Measurements from ENCODE around the gene EGFR.

DNA sequence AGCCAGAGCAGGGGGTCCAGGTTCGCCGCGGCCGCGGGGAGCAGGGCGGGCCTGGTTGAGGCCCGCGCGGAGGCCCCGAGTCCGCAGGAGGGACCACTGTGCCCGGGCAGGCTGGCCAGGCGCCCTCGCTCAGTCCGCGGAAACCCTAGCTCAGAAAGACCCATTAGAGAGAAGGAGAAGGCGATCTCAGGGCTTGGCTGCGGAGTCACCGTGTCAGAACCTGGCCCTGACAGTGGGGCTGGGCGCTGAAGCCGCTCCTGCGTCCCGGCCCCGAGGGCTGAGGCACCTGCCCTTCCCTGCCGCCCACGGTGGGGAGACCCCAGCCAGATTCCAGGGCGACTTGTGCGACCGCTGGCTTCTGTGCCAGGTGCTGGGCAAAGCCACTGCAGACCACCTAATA lies 14.2 kb upstream of the EGFR start:
- TF ChIP-seq, protein P1, sequence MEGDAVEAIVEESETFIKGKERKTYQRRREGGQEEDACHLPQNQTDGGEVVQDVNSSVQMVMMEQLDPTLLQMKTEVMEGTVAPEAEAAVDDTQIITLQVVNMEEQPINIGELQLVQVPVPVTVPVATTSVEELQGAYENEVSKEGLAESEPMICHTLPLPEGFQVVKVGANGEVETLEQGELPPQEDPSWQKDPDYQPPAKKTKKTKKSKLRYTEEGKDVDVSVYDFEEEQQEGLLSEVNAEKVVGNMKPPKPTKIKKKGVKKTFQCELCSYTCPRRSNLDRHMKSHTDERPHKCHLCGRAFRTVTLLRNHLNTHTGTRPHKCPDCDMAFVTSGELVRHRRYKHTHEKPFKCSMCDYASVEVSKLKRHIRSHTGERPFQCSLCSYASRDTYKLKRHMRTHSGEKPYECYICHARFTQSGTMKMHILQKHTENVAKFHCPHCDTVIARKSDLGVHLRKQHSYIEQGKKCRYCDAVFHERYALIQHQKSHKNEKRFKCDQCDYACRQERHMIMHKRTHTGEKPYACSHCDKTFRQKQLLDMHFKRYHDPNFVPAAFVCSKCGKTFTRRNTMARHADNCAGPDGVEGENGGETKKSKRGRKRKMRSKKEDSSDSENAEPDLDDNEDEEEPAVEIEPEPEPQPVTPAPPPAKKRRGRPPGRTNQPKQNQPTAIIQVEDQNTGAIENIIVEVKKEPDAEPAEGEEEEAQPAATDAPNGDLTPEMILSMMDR (IDR thresholded peaks at IDR 0.05), result no peak
- no peak for TF ChIP-seq POLR2A (IDR thresholded peaks at IDR 0.05)

Data from uterus (tissue), 2 donors.